GM19455 (cell line): ENCODE results near the gene ZBTB17.
"Not testable (repeated sequence)": the region's sequence is repeated elsewhere in the genome, so short reads cannot be mapped to it uniquely, and the experiment has no call there.

Experiments
- ATAC-seq: cut with Tn5 transposase; IDR thresholded peaks from one replicate; pipeline ENCODE4 v1.9.1; 2021; ENCODE audit not compliant: unreplicated experiment

The ZBTB17 gene

DNA sequence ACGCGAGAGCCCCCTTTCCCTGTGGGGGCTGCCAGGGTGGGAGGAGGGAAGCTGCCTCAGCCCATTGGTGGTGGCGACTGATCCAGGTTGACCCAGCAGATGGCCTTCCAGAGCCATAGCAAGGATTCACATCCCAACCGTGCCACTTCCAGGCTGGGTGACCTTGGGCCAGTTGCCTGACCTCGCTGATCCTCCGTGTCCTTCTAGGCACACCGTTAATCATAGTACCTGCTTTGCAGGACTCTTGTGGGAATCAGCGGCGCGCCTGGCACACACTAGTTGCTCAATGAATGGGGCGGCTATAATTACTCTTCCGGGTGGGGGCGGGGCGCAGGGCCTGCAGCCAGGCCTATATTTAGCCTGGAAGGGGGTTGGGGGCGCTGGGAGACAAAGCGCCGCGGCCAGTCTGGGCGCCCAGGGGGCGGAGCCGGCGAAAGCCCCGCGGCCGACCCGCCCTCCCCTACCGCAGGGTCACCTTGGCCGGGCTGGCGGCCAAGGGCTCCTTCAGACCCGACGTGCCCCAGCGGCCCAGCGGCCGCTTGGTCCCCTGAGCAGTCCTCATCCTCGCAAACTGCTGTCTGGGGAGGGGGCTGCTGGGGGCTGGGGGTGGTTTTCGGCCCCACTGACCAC, 36.8 kb upstream of the ZBTB17 start:
- ATAC-seq: no peak

DNA sequence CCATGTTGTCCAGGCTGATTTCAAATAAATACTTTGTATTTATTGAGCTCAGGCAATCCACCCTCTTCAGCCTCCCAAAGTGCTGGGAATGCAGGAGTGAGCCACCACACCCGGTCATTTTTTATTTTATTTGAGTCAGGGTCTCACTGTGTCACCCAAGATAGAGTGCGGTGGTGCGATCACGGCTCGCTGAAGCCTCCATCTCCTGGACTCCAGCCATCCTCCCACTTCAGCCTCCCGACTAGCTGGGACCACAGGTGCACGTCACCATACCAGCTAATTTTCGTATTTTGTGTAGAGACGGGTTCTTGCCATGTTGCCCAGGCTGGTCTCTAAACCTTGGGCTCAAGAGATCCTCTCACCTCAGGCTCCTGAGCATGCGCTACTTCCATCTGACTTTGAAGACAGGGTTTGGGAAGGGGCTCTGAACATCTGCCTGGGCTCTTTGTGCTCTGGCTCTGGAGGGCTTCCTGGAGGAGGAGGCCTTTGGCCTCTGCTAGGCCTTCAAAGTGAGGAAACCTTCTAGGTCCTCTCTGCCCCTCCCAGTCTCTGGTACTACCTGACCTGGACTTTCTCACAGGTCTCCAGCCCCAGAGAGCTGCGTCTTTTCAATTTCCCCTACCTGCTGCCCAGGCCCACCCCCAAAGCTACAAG, 36.2 kb upstream of the ZBTB17 start:
- ATAC-seq: no peak

DNA sequence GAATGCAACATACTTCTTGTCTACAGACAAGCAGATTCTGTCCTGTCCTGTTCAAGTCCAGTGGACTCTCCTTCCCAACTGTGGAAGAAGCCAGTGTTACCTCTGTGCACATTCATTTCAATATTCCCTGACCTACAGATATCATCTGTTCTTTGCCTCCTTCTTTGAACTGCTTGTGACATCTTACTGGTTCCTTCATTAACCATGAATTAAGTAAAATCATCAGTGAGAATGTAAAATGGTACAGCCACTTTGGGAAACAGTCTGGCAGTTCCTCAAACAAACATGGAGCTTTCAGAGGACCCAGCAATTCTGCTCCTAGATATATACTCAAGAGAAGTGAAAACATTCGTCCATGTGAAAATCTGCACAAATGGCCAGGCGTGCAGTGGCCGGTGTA, 34.9 kb upstream of the ZBTB17 start:
- ATAC-seq: no peak

DNA sequence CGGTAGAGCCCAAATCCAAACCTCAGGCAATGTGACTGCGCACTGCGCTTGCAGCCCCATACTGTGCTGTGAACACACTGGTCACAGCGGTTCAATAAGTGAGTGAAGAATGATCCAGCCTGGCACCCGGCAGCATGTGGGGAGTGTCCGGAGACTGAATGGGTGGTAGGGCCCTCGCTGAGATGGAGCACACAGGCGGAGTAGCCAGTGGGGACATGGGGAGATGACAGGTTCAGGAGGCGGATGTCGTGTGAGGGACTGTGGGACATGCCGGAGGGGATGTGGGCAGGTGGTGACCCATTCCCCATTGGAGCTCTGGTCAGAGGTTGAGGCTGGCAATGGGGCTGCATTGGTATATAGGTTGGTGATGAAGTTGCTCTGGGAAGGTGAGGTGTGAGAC, 33.8 kb upstream of the ZBTB17 start:
- no peak for ATAC-seq

GRCh38 chr1:16009030-16009460, 33.1 kb upstream of the ZBTB17 start:
- ATAC-seq: no peak

- ATAC-seq: no peak
These were observed 31.9 kb upstream of the ZBTB17 start for GRCh38 chr1:16007671-16008341.

DNA sequence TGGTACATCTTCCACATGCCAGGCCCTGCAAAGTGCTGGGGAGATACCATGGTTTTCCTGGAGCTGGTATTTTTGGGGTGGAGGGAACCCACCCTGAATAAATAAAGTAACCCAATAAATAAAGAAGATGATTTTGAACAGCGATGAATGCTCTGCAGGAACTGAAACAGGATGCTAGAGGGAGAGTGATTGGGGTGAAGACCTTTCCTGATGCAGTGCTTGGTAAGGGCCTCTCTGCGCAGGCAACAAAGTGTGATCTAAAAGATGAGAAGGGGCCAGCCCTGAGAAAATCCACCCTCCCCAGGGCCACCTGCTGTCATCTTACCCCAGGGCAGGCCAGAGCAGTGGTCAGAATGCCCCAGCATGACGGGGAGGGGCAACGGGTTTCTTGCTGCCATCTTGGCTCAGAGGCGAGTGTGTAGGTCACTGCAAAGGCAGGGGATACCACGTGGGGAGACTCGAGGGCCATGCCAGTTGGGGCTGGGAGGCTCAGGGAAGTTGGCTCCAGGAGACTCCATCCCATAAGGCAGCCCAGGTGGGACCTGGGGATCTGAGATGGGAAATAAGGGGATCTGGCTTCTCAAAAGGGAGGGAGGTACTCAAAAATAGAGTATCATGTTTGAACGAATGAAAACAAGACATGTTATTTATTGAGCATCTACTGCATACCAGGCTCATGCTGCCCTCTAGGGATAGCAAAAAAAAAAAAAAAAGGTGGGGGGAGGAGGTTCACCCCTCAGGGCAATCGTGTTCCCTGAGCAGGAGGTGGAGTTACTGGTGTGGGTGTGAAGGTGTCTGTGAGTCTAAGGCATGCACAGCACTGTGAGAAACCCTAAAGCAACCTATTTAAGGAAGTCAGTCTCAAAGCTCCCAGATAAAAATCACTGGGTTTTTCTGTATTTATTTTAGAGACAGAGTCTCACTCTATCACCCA, 30.9 kb upstream of the ZBTB17 start:
- no peak for ATAC-seq

GRCh38 chr1:16006010-16006409, 30.1 kb upstream of the ZBTB17 start:
- no peak for ATAC-seq

DNA sequence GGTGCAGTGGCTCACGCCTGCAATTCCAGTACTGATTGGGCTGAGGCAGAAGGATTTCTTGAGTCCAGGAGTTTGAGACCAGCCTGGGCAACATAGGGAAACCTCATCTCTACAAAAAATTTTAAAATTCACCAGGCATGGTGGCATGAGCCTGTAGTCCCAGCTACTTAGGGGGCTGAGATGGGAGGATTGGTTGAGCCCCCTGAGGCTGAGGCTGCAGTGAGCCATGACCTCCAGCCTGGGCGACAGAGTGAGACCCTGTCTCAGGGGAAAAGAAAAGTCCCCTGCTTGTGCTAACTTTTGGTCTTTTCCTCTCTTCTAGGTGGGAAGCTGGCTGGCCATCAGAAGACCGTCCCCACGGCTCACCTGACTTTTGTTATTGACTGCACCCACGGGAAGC, 29.7 kb upstream of the ZBTB17 start:
- ATAC-seq: no peak

GRCh38 chr1:16001274-16001673, 25.4 kb upstream of the ZBTB17 start:
- not testable (repeated sequence) for ATAC-seq

GRCh38 chr1:15998929-15999328, 23.0 kb upstream of the ZBTB17 start:
- no peak for ATAC-seq

GRCh38 chr1:15997637-15998280, 21.9 kb upstream of the ZBTB17 start:
- ATAC-seq: no peak

GRCh38 chr1:15997076-15997585, 21.2 kb upstream of the ZBTB17 start:
- no peak for ATAC-seq

DNA sequence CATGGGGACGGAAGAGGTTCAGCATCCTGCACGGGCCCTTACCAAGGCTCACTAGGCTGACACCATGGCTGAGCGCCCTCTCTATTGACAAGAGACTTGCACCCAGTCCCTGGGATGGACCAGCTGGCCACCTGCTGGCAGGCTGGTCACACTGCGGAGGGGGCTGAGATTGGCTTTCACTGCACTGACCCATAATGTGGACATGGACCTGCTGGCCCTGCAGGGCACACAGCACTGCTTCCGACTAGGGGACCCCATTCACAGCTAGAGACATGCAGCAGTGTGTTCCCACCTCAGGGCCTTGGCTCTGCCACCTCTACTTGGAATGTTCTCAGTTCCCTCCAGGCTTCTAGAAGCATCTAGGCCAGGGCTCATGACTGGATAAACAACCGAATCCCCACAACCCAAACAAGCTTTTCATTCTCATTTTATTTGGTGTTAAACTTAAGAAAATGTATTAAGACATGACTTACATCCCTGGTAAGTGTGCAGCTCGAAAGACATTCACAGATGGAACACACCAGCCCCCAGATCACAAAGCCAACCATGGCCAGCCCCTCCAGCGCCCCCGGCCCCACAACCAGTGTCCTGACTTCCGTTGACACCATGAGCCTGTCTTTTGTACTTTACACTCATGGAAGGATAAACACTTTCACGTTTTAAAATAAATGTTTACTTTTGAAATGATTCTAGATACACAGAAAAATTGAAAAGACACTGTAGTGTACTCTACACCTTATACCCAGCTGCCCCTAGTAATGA, 18.9 kb upstream of the ZBTB17 start:
- no peak for ATAC-seq

- ATAC-seq: no peak
These were observed 18.2 kb upstream of the ZBTB17 start for GRCh38 chr1:15994081-15994480.

GRCh38 chr1:15993666-15994065, 17.8 kb upstream of the ZBTB17 start:
- no peak for ATAC-seq

GRCh38 chr1:15992582-15993500, 16.9 kb upstream of the ZBTB17 start:
- ATAC-seq: no peak

- ATAC-seq: no peak
These were observed 16.3 kb upstream of the ZBTB17 start for GRCh38 chr1:15992187-15992553.
